Keratinocyte (primary cell): ENCODE measurements around the gene GAB2. TPM values are rescaled to one million over a fixed set of nuclear protein-coding genes. Genes with fewer than 3 reads are reported as not detected.

ENCODE experiments used
- DNase-seq: peaks from one replicate; pipeline ENCODE4 v3.0.0-alpha.2; 2011; ENCODE audit warnings: low read depth, missing footprints, low spot score
- FAIRE-seq: peaks from 2 replicates; lab custom pipeline; 2011; peaks lifted over from hg19 to GRCh38; lab: Jason Lieb, UNC
- H2AFZ ChIP-seq: 2 replicates; pipeline ENCODE4 v1.6.0; 2012; ENCODE audit warnings: low read length, control low read depth, inconsistent platforms; ENCODE audit not compliant: control insufficient read depth
- H3K27ac ChIP-seq: 2 replicates; pipeline ENCODE4 v1.5.1; 2011; ENCODE audit warnings: low read length; ENCODE audit not compliant: control insufficient read depth, insufficient read depth
- H3K27me3 ChIP-seq: 3 replicates; pipeline ENCODE4 v1.6.0; 2011; ENCODE audit warnings: low read length; ENCODE audit not compliant: control insufficient read depth, insufficient read depth; ENCODE audit errors: extremely low read depth
- H3K36me3 ChIP-seq, 2 experiments: 2 replicates in 1 of 2; 3 replicates in 1 of 2; pipeline ENCODE4 v1.5.1; 2011; ENCODE audit warnings: low read length in 2 of 2, mild to moderate bottlenecking in 1 of 2; ENCODE audit not compliant: control insufficient read depth in 2 of 2, insufficient read depth in 2 of 2; ENCODE audit errors: extremely low read depth in 1 of 2
- H3K4me1 ChIP-seq: 3 replicates; pipeline ENCODE4 v1.5.1; 2011; ENCODE audit warnings: low read length; ENCODE audit not compliant: control insufficient read depth, insufficient read depth; ENCODE audit errors: extremely low read depth
- H3K4me2 ChIP-seq: 3 replicates; pipeline ENCODE4 v1.6.0; 2011; ENCODE audit warnings: low read depth, low read length; ENCODE audit not compliant: control insufficient read depth, insufficient read depth; ENCODE audit errors: extremely low read depth
- H3K4me3 ChIP-seq, 3 experiments: fragments of 200-600 bp in 1 of 3; sonication (generic) in 1 of 3; 2 replicates in 2 of 3; 3 replicates in 1 of 3; pipeline ENCODE4 v1.5.1; 2011 to 2016; ENCODE audit warnings: low read length in 3 of 3, mild to moderate bottlenecking in 3 of 3, control low read depth in 2 of 3, inconsistent platforms in 1 of 3, low read depth in 1 of 3, mixed read lengths in 1 of 3, mixed run types in 1 of 3, moderate library complexity in 1 of 3; ENCODE audit not compliant: control insufficient read depth in 2 of 3, insufficient read depth in 2 of 3; ENCODE audit errors: extremely low read depth in 1 of 3
- H3K79me2 ChIP-seq: 2 replicates; pipeline ENCODE4 v1.6.0; 2012; ENCODE audit warnings: low read length; ENCODE audit not compliant: control insufficient read depth, insufficient read depth
- H3K9ac ChIP-seq: 3 replicates; pipeline ENCODE4 v1.6.0; 2011; ENCODE audit warnings: low read length; ENCODE audit not compliant: control insufficient read depth, insufficient read depth; ENCODE audit errors: extremely low read depth
- H3K9me1 ChIP-seq: 3 replicates; pipeline ENCODE4 v1.6.0; 2011; ENCODE audit warnings: low read length; ENCODE audit not compliant: control insufficient read depth, insufficient read depth; ENCODE audit errors: extremely low read depth
- H3K9me3 ChIP-seq: 2 replicates; pipeline ENCODE4 v1.5.1; 2012; ENCODE audit warnings: low read depth, low read length; ENCODE audit not compliant: control insufficient read depth
- H4K20me1 ChIP-seq: 3 replicates; pipeline ENCODE4 v1.6.0; 2011; ENCODE audit warnings: low read length; ENCODE audit not compliant: control insufficient read depth, insufficient read depth; ENCODE audit errors: extremely low read depth
- CTCF ChIP-seq, 3 experiments: IDR thresholded peaks in 1 of 3; conservative IDR thresholded peaks in 1 of 3; optimal IDR thresholded peaks in 1 of 3; 2 replicates in 2 of 3; 3 replicates in 1 of 3; pipeline versions ENCODE3 to v1.5.1; 2011; ENCODE audit warnings: low read length in 3 of 3, mild to moderate bottlenecking in 3 of 3, moderate library complexity in 2 of 3, control low read depth in 1 of 3, inconsistent platforms in 1 of 3; ENCODE audit not compliant: insufficient read depth in 2 of 3; ENCODE audit errors: extremely low read depth in 1 of 3
- EZH2 ChIP-seq: IDR thresholded peaks from one replicate; pipeline ENCODE4 v1.6.1; 2012; ENCODE audit warnings: inconsistent platforms, mild to moderate bottlenecking, low read length, moderate library complexity
- dilution Hi-C: fragments of 300-500 bp; cut with MboI; formaldehyde crosslinking; loops from one replicate; pipeline ENCODE4 v1.7.0; 2020; ENCODE audit warnings: low sequenced_read_pairs; ENCODE audit not compliant: extremely low pct_ligation_motif_present
- polyA plus RNA-seq, 5 experiments: library from polyadenylated mRNA; depleted of rRNA in 3 of 5; stranded (reverse) in 3 of 5; stranded (forward) in 1 of 5; unstranded in 1 of 5; fragments of >200 nt; gene quantifications; 1 replicate in 1 of 5; 2 replicates in 3 of 5; 3 replicates in 1 of 5; pipeline versions ENCODE4 v1.2.1 to v1.2.3, GENCODE V29; 2011 to 2012; ENCODE audit warnings: missing spikeins in 2 of 5, low read depth in 1 of 5, low replicate concordance in 1 of 5

Gene GAB2
- polyA plus RNA-seq, 1 donor (not counting 4 experiments of a cell fraction or from before 2014, with no cell fraction given): 0.68 TPM

- Histone ChIP-seq H2AFZ (no peak overlapping the region), H4K20me1 (no peaks in the 10 kb centered on the region), H3K9me1 (peaks cover 2% of the 10 kb centered on the region), H3K4me3 (no peak overlapping the region), H3K9ac (no peak overlapping the region), H3K79me2 (peaks cover 3% of the 10 kb centered on the region), H3K4me1 (peaks cover 4% of the 10 kb centered on the region), H3K27ac (no peak overlapping the region), H3K9me3 (no peaks in the 10 kb centered on the region), H3K27me3 (no peaks in the 10 kb centered on the region), H3K4me2 (no peak overlapping the region), H3K36me3 (peaks cover 0 to 16% of the 10 kb centered on the region in 2 experiments)
- no peak for DNase-seq
- TF ChIP-seq EZH2: no peak
- TF ChIP-seq CTCF (optimal IDR thresholded peaks at IDR 0.05 in 1 of 3, IDR thresholded peaks at IDR 0.05 in 1 of 3, conservative IDR thresholded peaks at IDR 0.05 in 1 of 3; ENCODE audit: extremely low read depth in 1 of 3, insufficient read depth in 2 of 3, low read length in 3 of 3): no peak
- dilution Hi-C loops: no loop called here
- FAIRE-seq: no peak
Observed at GRCh38 chr11:78217650-78218541, 199.7 kb downstream of the GAB2 start.

- no peak overlapping the region for H3K27ac ChIP-seq
- H4K20me1 ChIP-seq: no peaks in the 10 kb centered on the region
- TF ChIP-seq CTCF (optimal IDR thresholded peaks at IDR 0.05 in 1 of 3, IDR thresholded peaks at IDR 0.05 in 1 of 3, conservative IDR thresholded peaks at IDR 0.05 in 1 of 3; ENCODE audit: extremely low read depth in 1 of 3, insufficient read depth in 2 of 3, low read length in 3 of 3) (no peak), EZH2 (no peak)
- peaks cover 0 to 15% of the 10 kb centered on the region in 2 experiments for H3K36me3 ChIP-seq
- H2AFZ ChIP-seq: no peak overlapping the region
- peaks cover 4% of the 10 kb centered on the region for H3K4me1 ChIP-seq
- H3K9me1 ChIP-seq: peaks cover 2% of the 10 kb centered on the region
- H3K4me3 ChIP-seq: no peak overlapping the region
- H3K79me2 ChIP-seq: peaks cover 4% of the 10 kb centered on the region
- dilution Hi-C loops: no loop called here
- no peaks in the 10 kb centered on the region for H3K9me3 ChIP-seq
- no peaks in the 10 kb centered on the region for H3K27me3 ChIP-seq
- DNase-seq: no peak
- no peak overlapping the region for H3K9ac ChIP-seq
- H3K4me2 ChIP-seq: no peak overlapping the region
- FAIRE-seq: peak; percentile 65
Observed at GRCh38 chr11:78216571-78217287, 200.9 kb downstream of the GAB2 start.
